HepG2 (cell line): Measurements from ENCODE around the gene CR2. TPM values are rescaled to one million over a fixed set of nuclear protein-coding genes. Genes with fewer than 3 reads are reported as not detected.
"Not testable (repeated sequence)": the region's sequence is repeated elsewhere in the genome, so short reads cannot be mapped to it uniquely, and the experiment has no call there.

ENCODE experiments used
- ATAC-seq: fragments of 200-7000 bp; cut with Tn5 transposase; 3 replicates; pipeline ENCODE4 v1.9.1; 2020; ENCODE audit warnings: mild to moderate bottlenecking, moderate library complexity
- BruUV-seq: library from RNA; stranded (reverse); fragments of 400-500 nt; replicated peaks from 2 replicates; lab custom pipeline; 2021; lab: Mats Ljungman, UMichigan
- CTCF ChIA-PET: fragments of 300-600 bp; formaldehyde crosslinking; extraction: SDS; loops from one replicate; lab custom pipeline; 2021; ENCODE audit warnings: low total read pairs, inconsistent platforms, low intra/inter-chr PET ratio; lab: Yijun Ruan, JAX
- POLR2A ChIA-PET: fragments of 350-600 bp; sonication (Branson Sonifier 250); formaldehyde crosslinking; loops from one replicate; lab custom pipeline; 2020; ENCODE audit warnings: antibody characterized with exemption, inconsistent platforms; lab: Yijun Ruan, JAX
- DNase-seq: peaks from one replicate; pipeline ENCODE4 v3.0.0-alpha.2; 2015; ENCODE audit warnings: low spot score
- FAIRE-seq: peaks from 3 replicates; lab custom pipeline; 2011; peaks lifted over from hg19 to GRCh38; lab: Jason Lieb, UNC
- H2AFZ ChIP-seq: one replicate; pipeline ENCODE4 v1.6.1; 2011; ENCODE audit warnings: low read length, inconsistent platforms
- H3K27ac ChIP-seq: fragments of 300-600 bp; 3 replicates; pipeline ENCODE4 v1.8.0; 2011; ENCODE audit warnings: mixed run types, mild to moderate bottlenecking, mixed read lengths, low read length, inconsistent platforms; ENCODE audit not compliant: insufficient read depth; ENCODE audit errors: extremely low read length
- H3K27me3 ChIP-seq, 2 experiments: fragments of 200-600 bp in 1 of 2; 2 replicates in 1 of 2; 3 replicates in 1 of 2; pipeline versions ENCODE4 v1.6.0 to v1.8.0; 2011; ENCODE audit warnings: low read length in 2 of 2, mild to moderate bottlenecking in 2 of 2, moderate library complexity in 2 of 2, inconsistent platforms in 1 of 2; ENCODE audit not compliant: insufficient read depth in 2 of 2, control insufficient read depth in 1 of 2
- H3K36me3 ChIP-seq, 2 experiments: fragments of 200-600 bp in 1 of 2; replicated peaks in 1 of 2; 2 replicates in 1 of 2; 3 replicates in 1 of 2; pipeline versions ENCODE4 v1.5.1 to v1.8.0; 2011; ENCODE audit warnings: low read length in 2 of 2, inconsistent platforms in 1 of 2; ENCODE audit not compliant: insufficient read depth in 2 of 2, control insufficient read depth in 1 of 2
- H3K4me1 ChIP-seq: 2 replicates; pipeline ENCODE4 v1.5.1; 2012; ENCODE audit warnings: low read length, inconsistent platforms; ENCODE audit not compliant: insufficient read depth
- H3K4me2 ChIP-seq: 2 replicates; pipeline ENCODE4 v1.6.0; 2011; ENCODE audit warnings: low read depth, low read length, inconsistent platforms
- H3K4me3 ChIP-seq, 3 experiments: fragments of 200-600 bp in 1 of 3; sonication (generic), shearing (Covaris generic) in 1 of 3; replicated peaks in 1 of 3; 2 replicates each; pipeline ENCODE4 v1.5.1; 2011 to 2016; ENCODE audit warnings: low read length in 3 of 3, inconsistent platforms in 2 of 3, low read depth in 2 of 3, mild to moderate bottlenecking in 2 of 3, control low read depth in 1 of 3, mixed read lengths in 1 of 3; ENCODE audit not compliant: insufficient read depth in 1 of 3
- H3K79me2 ChIP-seq: one replicate; pipeline ENCODE4 v1.6.1; 2011; ENCODE audit warnings: low read length, inconsistent platforms; ENCODE audit not compliant: insufficient read depth
- H3K9ac ChIP-seq: 2 replicates; pipeline ENCODE4 v1.6.0; 2011; ENCODE audit warnings: mild to moderate bottlenecking, low read depth, low read length, inconsistent platforms; ENCODE audit not compliant: insufficient read depth
- H3K9me3 ChIP-seq: 2 replicates; pipeline ENCODE4 v1.5.1; 2012; ENCODE audit warnings: mild to moderate bottlenecking, low read length
- H4K20me1 ChIP-seq: 2 replicates; pipeline ENCODE4 v1.6.0; 2011; ENCODE audit warnings: inconsistent platforms, mild to moderate bottlenecking, low read length, moderate library complexity; ENCODE audit not compliant: insufficient read depth
- ARNT2 ChIP-seq: sonication (generic); formaldehyde crosslinking; IDR thresholded peaks from 2 replicates; pipeline ENCODE4 v1.8.0; 2022; ENCODE audit warnings: mild to moderate bottlenecking, low read depth, missing genetic modification reagents, moderate library complexity
- BHLHE40 ChIP-seq: IDR thresholded peaks from 2 replicates; pipeline ENCODE4 v1.6.1; 2011; ENCODE audit warnings: low read length, improper control_type of control experiment
- FOXO1 ChIP-seq: sonication (generic); formaldehyde crosslinking; IDR thresholded peaks from 2 replicates; pipeline ENCODE4 v1.4.0; 2020; ENCODE audit warnings: missing genetic modification reagents
- RXRB ChIP-seq: IDR thresholded peaks from 2 replicates; pipeline ENCODE4 v1.6.1; 2016; ENCODE audit warnings: borderline replicate concordance, missing genetic modification reagents, missing compliant biosample characterization
- SMC3 ChIP-seq: IDR thresholded peaks from 2 replicates; pipeline ENCODE4 v1.6.1; 2011; ENCODE audit warnings: low read length, improper control_type of control experiment
- TFE3 ChIP-seq: IDR thresholded peaks from 2 replicates; pipeline ENCODE4 v1.6.1; 2016
- ZNF12 ChIP-seq: sonication (generic); formaldehyde crosslinking; IDR thresholded peaks from 2 replicates; pipeline ENCODE4 v1.5.0; 2020; ENCODE audit warnings: missing genetic modification reagents
- ZNF143 ChIP-seq: sonication (generic); formaldehyde crosslinking; IDR thresholded peaks from 2 replicates; pipeline ENCODE4 v1.4.0; 2020; ENCODE audit warnings: missing genetic modification reagents
- ZNF777 ChIP-seq: sonication (generic); formaldehyde crosslinking; IDR thresholded peaks from 2 replicates; pipeline ENCODE4 v1.4.0; 2020; ENCODE audit warnings: missing genetic modification reagents
- WGBS: methylation state at CpG from one replicate; pipeline ENCODE4 v1.1.6; 2017; ENCODE audit warnings: low lambda C conversion rate; 5-methylcytosine and 5-hydroxymethylcytosine counted together
- in situ Hi-C: cut with HindIII; loops from 2 replicates; pipeline ENCODE4 v1.10.0; 2017; ENCODE audit warnings: low pct_unique_long_range_greater_than_20kb; ENCODE audit not compliant: extremely low pct_ligation_motif_present
- intact Hi-C: fragments of 100-400 bp; cut with micrococcal nuclease; formaldehyde crosslinking; loops from one replicate; pipeline ENCODE4 v1.10.0; 2022; ENCODE audit not compliant: unreplicated experiment
- polyA plus RNA-seq, 8 experiments: library from polyadenylated mRNA; depleted of rRNA in 3 of 8; stranded (reverse) in 7 of 8; unstranded in 1 of 8; fragments of >200 nt; fragmentation: Illumina TruSeq in 4 of 8; extraction: Trizol in 4 of 8; gene quantifications; 2 replicates each; pipeline versions ENCODE4 v1.2.1 to v1.2.3, GENCODE V29; 2011 to 2016; ENCODE audit warnings: low read depth in 4 of 8, missing spikeins in 1 of 8, mixed read lengths in 1 of 8; ENCODE audit not compliant: insufficient read depth in 1 of 8
- total RNA-seq, 5 experiments: library from RNA; depleted of rRNA; stranded (reverse); fragments of >200 nt; fragmentation: Illumina TruSeq; extraction: Trizol; gene quantifications; 2 replicates each; pipeline ENCODE4 v1.2.3, GENCODE V29; 2016; ENCODE audit warnings: low read depth in 1 of 5
- TF ChIP-seq, protein P1 (sequence below): sonication (generic); formaldehyde crosslinking; IDR thresholded peaks from 2 replicates; pipeline ENCODE4 v1.4.0; 2020; ENCODE audit warnings: missing genetic modification reagents

The CR2 gene
- total and polyA plus RNA-seq, 2 of the 13 experiments (the other 11 are each of a cell fraction or from before 2014, with no cell fraction given) = not detected

- TF ChIP-seq, protein P1, sequence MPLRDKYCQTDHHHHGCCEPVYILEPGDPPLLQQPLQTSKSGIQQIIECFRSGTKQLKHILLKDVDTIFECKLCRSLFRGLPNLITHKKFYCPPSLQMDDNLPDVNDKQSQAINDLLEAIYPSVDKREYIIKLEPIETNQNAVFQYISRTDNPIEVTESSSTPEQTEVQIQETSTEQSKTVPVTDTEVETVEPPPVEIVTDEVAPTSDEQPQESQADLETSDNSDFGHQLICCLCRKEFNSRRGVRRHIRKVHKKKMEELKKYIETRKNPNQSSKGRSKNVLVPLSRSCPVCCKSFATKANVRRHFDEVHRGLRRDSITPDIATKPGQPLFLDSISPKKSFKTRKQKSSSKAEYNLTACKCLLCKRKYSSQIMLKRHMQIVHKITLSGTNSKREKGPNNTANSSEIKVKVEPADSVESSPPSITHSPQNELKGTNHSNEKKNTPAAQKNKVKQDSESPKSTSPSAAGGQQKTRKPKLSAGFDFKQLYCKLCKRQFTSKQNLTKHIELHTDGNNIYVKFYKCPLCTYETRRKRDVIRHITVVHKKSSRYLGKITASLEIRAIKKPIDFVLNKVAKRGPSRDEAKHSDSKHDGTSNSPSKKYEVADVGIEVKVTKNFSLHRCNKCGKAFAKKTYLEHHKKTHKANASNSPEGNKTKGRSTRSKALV (CRISPR knock-in tag) = no peak
- no peak for TF ChIP-seq TFE3 (CRISPR knock-in tag)
- no peak for TF ChIP-seq SMC3
- TF ChIP-seq ZNF143 = no peak
- TF ChIP-seq FOXO1 (CRISPR knock-in tag) = no peak
Observed at GRCh38 chr1:207493212-207493611, 39.1 kb downstream of the CR2 start (continued).

DNA sequence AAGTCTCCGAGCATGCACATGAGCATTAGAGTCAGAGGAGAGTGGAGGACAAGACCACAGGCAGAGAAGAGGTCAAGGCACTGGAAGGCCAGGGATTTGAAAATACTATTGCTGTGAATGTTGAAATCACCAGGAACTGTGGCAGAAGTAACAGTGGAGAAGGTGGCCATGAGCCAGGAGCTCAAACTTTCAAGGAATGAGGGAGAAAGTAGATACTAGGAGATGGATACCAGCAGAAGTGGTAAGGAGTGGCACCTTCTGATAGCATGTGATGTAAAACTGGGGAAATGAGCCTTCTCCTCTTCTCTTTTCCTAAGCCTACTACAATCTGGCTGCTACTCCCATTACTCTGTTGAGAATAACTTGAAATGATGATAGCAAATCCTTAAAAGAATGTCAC, 40.0 kb downstream of the CR2 start:
- Histone ChIP-seq H3K4me2 (no peak overlapping the region), H3K27me3 (peaks cover 4 to 26% of the 10 kb centered on the region in 2 experiments; a peak in 3 of 5 replicates), H3K9ac (no peak overlapping the region), H3K79me2 (no peaks in the 10 kb centered on the region), H3K36me3 (no peaks in the 10 kb centered on the region), H3K27ac (no peak overlapping the region), H4K20me1 (no peaks in the 10 kb centered on the region), H3K4me1 (no peaks in the 10 kb centered on the region), H3K4me3 (no peak overlapping the region), H3K9me3 (no peaks in the 10 kb centered on the region), H2AFZ (no peak overlapping the region)
- intact Hi-C loops = no loop called here
- FAIRE-seq (no peak), DNase-seq (no peak), ATAC-seq (no peak)
- in situ Hi-C loops = no loop called here
- TF ChIP-seq ZNF12 (no peak), BHLHE40 (no peak), RXRB (no peak), ARNT2 (CRISPR knock-in tag) (no peak), ZNF777 (CRISPR knock-in tag) (no peak)
- 0% methylated on average over 1 of the region's 1 CpG for WGBS
- POLR2A ChIA-PET = no interaction called here
- CTCF ChIA-PET = no interaction called here
- BruUV-seq = no TSS peak

DNA sequence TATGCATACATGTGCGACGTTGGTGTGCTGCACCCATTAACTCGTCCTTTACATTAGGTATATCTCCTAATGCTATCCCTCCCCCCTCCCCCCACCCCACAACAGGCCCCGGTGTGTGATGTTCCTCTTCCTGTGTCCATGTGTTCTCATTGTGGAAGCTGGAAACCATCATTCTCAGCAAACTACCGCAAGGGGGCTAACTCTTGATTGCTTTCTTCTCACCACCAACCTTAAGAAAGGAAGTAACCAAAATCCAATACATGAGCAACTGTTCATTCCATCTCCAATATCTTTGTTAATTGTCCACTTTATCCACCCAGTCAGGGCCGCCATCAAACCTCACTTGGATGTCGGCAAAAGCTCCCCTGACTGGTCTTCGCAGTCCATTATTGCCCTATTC, 41.2 kb downstream of the CR2 start:
- H3K9me3 ChIP-seq, DNase-seq, CTCF ChIA-PET, FAIRE-seq, H3K9ac ChIP-seq, H3K4me2 ChIP-seq, ATAC-seq, H3K27ac ChIP-seq, H2AFZ ChIP-seq, in situ Hi-C loops, H4K20me1 ChIP-seq, BruUV-seq, H3K4me3 ChIP-seq, H3K4me1 ChIP-seq, H3K36me3 ChIP-seq, POLR2A ChIA-PET, H3K79me2 ChIP-seq: not testable (repeated sequence)
- 38% methylated on average over 8 of the region's 8 CpGs for WGBS
- H3K27me3 ChIP-seq = peaks cover 4 to 26% of the 10 kb centered on the region in 2 experiments; a peak in 3 of 5 replicates
- intact Hi-C loops = loop anchor here (5.0 kb wide), 2 partner anchors 88 to 238 kb away; no protein-coding TSS in a partner anchor
